SW480 (cell line): ENCODE results near the gene LRRC74A.
A peak's percentile ranks its signal among the peaks of the same experiment; 100 is the strongest.

Experiments used
- DNase-seq: peaks from one replicate; pipeline ENCODE4 v3.0.0-alpha.2; 2016; ENCODE audit warnings: low spot score

The LRRC74A gene

GRCh38 chr14:76826122-76826521, at the start of gene LRRC74A:
TSS of gene LRRC74A (plus strand) at chr14:76826408. CDS start at chr14:76826698, 290 bp downstream.
- DNase-seq, result peak; percentile 52

- DNase-seq, result no peak
Measured at GRCh38 chr14:76776428-76777251, 49.6 kb upstream of the LRRC74A start.

- DNase-seq, result no peak
Measured at GRCh38 chr14:76777721-76778120, 48.5 kb upstream of the LRRC74A start.

- DNase-seq, result no peak
Measured at GRCh38 chr14:76778546-76779215, 47.5 kb upstream of the LRRC74A start.

GRCh38 chr14:76779221-76780057, 46.8 kb upstream of the LRRC74A start:
- DNase-seq, result no peak

- no peak for DNase-seq
Measured at GRCh38 chr14:76780058-76780345, 46.2 kb upstream of the LRRC74A start.

GRCh38 chr14:76780360-76780759, 45.8 kb upstream of the LRRC74A start:
- DNase-seq, result no peak

GRCh38 chr14:76780875-76781647, 45.1 kb upstream of the LRRC74A start:
- no peak for DNase-seq

GRCh38 chr14:76781648-76782051, 44.6 kb upstream of the LRRC74A start:
- DNase-seq, result no peak

- no peak for DNase-seq
Measured at GRCh38 chr14:76782115-76782884, 43.9 kb upstream of the LRRC74A start.

- DNase-seq, result no peak
Measured at GRCh38 chr14:76782885-76783566, 43.2 kb upstream of the LRRC74A start.

GRCh38 chr14:76784266-76784874, 41.8 kb upstream of the LRRC74A start:
- no peak for DNase-seq

- DNase-seq, result peak; percentile 73
Measured at GRCh38 chr14:76784881-76785280, 41.3 kb upstream of the LRRC74A start.

GRCh38 chr14:76786601-76787000, 39.6 kb upstream of the LRRC74A start:
- DNase-seq, result no peak

GRCh38 chr14:76792422-76792821, 33.8 kb upstream of the LRRC74A start:
- no peak for DNase-seq

GRCh38 chr14:76793324-76793723, 32.9 kb upstream of the LRRC74A start:
- DNase-seq, result no peak

- DNase-seq, result no peak
Measured at GRCh38 chr14:76793956-76794355, 32.3 kb upstream of the LRRC74A start.

- no peak for DNase-seq
Measured at GRCh38 chr14:76806446-76806845, 19.8 kb upstream of the LRRC74A start.

- DNase-seq, result no peak
Measured at GRCh38 chr14:76808011-76808410, 18.2 kb upstream of the LRRC74A start.

GRCh38 chr14:76808990-76809389, 17.2 kb upstream of the LRRC74A start:
- no peak for DNase-seq
